ACHN (cell line): ENCODE data around the gene EN2.

ENCODE experiments used
- DNase-seq: peaks from one replicate; pipeline ENCODE4 v3.0.0-alpha.2; 2015
- in situ Hi-C: cut with HindIII; loops from 2 replicates; pipeline ENCODE4 v1.10.0; 2017; ENCODE audit warnings: low sequenced_read_pairs, low pct_ligation_motif_present, low pct_unique_long_range_greater_than_20kb

EN2 gene

DNA sequence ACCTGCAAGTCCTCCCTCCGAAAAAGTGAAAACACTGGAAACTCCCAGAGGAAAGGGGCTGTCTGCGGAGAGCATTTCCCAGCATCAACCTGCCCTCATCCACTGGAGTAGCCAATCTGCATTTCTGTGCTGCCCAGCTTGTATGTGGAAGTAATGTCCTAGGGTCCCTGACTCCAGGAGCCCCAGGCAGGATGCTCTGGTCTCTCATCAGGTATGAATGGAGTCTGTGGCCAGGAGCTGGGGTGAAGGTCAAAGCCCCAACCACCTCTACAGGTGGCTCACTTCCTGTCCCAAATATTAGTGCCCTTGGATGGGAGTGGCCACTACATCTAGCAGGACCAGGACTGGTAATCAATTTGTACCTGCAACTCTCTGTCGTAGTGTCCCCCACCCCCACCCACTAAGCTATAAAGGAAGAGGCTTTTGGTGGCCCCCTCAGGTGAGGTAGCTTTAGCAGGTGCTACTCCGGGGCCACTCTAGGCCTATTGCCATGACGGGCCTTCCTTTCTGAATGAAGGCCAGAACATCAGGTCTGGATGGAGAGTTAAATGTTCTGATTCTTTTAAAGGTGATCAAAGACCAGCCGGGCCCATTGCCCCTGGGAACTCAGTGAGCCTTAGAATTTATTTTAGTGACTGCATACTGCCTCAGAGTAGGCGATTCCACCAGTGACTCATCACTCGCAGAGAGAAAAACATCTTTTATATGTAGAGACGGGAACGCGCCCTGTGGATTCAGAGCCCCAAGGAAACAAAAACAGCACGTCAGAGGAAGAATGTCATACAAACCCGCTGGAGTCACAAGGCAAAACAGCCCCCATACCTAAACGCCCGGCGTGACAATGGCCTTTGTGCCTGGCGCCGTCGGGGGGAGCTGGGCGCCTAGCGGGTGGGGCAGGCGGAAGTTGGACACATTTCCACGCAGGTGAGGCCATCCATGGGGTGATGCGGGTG is 13.0 kb downstream of the EN2 start:
- in situ Hi-C loops, result no loop called here
- peak; percentile 60 for DNase-seq

DNA sequence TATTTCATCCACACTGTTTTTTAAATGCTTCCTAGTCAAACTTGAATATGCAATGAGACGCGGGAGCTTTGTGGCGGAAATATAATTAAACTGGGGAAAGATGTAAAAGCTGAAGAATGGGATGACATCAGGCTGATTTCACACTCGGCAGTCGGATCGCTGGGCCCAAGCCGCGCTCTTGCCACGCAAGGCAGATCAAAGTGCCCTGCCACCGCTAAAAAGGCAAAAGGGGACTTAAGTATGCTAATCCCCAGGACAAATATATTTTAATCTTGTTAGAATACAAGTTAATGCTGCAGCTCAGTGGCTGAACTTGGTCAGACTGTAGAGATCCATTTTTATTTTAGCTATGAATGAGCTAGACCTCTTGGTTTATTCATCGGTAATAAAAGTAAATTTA is 13.8 kb downstream of the EN2 start:
- in situ Hi-C loops, result no loop called here

DNA sequence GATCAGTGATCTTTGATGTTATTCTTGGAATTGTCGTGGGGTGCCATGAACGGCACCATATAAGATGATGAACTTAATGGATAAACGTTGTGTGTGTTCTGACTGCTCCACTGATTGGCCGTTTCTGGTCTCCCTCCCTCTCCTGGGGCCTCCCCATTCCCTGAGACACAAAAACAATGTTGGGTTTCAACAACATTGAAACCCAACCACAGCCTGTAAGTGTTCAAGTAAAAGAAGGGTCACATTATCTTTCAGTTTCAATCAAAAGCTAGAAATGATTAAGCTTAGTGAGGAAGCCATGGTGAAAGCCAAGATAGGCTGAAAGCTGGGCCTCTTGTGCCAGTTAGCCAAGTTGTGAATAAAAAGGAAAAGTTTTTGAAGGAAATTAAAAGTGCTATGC is 19.5 kb downstream of the EN2 start:
- no peak for DNase-seq
- in situ Hi-C loops, result no loop called here

More for the DNA sequence above, 13.8 kb downstream of the EN2 start:
- peak; percentile 66 for DNase-seq

DNA sequence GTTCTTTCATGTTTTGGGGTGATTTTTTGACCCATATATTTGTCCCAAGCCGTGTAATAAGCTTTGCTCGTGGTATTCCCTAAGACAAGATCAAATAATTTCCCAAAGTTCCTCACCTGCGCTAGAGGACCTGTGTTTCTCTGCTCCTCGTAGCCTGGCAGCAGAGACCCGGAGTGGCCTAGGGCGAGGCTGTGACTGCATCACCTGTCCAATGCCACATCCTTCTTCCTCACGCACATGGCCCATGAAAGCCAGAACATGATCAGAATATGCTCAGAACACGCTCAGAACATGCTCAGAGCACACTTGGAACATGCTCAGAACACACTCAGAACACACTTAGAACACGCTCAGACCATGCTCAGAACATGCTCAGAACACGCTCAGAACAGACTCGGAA is 23.8 kb downstream of the EN2 start:
- in situ Hi-C loops, result no loop called here
- no peak for DNase-seq

DNA sequence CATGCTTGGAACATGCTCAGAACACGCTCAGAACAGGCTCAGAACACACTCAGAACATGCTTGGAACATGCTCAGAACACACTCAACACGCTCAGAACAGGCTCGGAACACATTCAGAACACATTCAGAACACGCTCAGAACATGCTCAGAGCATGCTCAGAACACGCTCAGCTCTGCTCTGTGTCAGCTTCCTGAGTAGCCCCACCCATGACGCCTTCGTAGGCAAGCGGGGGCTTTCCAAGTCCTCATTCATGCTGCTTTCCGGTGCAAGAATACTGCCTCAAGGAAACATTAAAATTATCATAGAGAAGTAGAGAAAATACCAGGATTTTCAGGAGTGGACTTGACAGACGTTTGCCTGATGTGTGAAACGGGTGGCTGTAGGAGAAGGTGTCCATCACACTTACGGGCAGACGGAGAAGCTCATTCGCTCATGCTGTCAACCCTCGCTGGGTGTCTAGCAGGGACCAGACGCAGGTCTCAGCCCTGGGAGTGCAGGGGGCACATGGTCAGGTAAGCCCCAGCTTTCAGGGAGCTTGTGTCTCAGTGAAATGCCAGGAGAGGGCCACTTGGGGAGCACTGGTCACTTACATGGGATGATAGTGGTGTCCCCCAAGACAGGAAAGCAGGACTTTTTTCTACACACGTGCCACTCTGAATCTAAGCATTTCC is 24.7 kb downstream of the EN2 start:
- DNase-seq, result no peak
- in situ Hi-C loops, result no loop called here

DNA sequence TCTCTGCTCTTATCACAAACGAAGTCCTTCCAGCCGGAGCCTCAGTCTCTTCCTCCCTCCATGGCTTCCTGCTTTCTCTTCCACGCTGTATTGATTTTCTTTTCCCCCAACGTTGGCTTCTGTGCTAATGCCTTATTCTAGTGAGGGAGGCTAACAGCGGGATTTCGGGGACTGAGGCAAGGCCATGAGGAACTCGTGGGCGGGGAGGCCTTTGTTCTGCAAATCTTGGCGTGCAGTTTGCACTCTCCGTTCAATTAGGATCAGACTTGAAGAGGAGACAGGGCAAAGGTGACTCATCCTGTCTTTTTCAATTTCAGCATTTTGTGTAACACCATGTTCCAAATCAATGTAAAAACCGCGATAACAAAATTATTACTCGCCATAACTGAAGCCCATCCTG is 25.3 kb downstream of the EN2 start:
- DNase-seq, result no peak

DNA sequence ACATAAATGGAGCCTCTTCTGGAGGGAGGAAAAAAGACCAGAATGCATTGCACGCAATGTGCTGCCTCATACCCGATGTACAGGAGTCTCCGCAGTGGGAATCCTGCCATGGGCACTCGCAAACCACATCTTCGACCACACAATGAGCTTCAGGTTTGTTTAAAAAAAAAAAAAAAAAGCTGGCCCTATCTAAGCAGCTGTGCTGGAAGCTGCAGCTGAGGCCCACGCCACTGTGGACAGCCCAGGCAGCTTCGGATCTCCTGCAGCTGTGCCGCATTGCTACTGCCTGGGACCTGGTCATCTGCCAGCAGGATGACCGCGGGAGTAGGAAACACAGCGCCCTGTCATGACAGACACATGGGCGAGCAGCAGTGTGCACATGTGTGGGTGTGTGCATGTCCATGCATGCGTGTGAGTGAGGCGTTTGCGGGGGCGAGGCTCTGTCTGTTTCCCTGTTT is 26.0 kb downstream of the EN2 start:
- in situ Hi-C loops, result no loop called here
- DNase-seq, result no peak

More for the DNA sequence above, 25.3 kb downstream of the EN2 start:
- in situ Hi-C loops, result no loop called here

DNA sequence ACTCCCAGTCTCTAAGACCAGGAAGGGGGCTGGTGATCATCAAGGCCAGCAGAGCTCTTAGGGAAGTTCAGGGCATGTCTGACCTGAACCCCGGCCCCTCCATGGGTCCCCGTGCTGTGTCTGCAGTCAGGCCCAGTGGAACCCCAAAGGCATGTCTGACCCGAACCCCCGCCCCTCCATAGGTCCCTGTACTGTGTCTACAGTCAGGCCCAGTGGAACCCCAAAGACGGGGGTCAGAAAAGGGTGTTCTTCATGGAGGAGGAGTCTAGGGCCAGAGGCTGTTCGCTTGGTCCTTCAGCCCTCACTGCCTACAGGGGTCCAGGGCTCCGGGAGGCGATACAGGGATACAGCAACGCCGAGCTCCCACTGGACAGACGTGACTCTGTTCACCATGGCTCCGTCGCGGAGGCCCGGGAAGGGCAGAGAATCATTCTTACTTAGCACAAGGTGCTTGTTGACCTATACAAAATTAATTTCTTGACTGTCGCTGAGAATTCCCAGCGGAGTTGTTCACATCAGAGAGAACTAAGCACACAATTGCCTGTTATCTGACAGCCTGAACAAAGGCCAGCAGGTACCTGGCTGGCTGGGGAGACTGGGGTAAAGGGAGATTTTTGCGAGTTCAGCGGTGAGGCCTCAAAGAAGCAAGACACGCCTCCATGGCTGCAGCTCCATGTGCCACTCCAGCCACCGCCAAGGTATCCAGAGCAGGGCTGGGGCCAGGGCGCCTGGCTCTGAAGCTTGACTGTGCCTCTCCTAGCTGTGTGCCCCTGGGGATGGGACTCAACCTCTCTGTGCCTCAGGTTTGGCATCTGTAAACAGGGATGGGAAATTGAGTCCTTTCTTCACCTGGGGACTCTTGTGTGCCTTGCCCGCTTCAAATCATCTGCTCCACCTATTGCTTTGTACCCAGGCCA is 26.8 kb downstream of the EN2 start:
- in situ Hi-C loops, result no loop called here
- no peak for DNase-seq

DNA sequence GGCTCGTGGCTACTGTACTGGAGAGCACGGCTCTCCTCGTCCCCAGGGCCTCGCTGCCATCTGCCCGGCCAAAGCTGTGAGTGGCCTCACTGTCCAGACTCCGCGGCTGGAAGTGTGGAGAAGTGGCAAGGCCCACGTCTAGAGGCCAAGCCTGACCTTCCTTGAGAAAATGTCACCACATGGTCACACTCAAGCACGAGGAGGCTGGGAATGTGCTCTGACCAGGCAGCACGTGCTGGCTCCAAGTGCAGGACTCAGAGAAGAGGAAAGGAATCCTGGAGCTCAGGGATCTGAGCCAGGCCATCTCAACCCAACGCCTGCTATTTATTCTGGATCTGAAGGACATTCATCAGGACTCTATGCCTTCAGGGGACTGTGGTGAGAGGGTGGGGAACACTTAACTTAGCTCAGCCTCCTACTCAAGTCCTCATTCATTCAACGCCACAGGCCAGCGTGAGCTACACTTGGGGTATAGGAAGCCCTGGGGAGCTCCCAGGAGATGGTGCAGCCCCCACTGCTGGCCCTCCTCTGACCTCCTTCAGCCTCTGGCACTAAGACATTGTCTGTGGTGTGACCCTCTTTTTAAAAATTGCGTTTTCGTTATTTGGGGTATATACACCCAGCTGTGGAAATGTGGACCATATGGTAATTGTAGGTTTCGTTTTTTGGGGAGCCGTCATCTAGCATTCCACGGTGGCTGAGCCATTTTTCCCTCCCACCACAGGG is 29.0 kb downstream of the EN2 start:
- no peak for DNase-seq
- in situ Hi-C loops, result no loop called here

GRCh38 chr7:155487509-155488482 is 29.9 kb downstream of the EN2 start:
- in situ Hi-C loops, result no loop called here

DNA sequence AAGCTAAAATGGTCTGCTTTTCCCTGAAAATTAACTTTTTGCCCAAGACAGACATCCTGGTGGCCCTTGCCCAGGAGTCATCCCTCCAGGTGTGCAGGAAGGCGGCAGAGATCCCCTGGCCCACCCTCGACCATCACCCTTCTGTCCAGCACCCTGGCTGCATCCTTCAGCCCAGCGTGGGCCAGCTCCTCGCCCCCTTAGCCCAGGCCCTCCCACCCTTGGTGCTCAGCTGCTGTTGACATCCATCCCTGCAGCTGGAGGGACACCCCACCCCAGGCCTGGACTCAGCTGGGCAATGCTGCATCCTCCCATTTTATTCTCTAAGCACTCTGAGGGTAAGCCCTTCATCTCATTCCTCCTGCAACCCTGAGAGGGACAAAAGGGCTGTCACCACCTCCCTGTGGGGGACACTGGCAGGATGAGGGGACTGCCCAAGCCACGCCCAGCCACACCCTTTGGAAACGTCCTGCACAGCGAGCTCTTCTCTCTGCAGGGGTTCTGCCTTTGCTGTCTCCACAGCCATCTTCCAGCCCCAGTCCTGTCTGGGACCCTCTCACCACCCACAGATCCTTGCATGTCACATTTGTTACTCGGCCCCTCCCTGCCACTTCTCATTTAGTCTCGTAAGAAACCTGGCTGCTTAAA is 30.7 kb downstream of the EN2 start:
- DNase-seq, result no peak
- in situ Hi-C loops, result no loop called here

More at GRCh38 chr7:155487509-155488482, 29.9 kb downstream of the EN2 start:
- DNase-seq, result no peak

- DNase-seq, result no peak
- in situ Hi-C loops, result no loop called here
These were observed 31.4 kb downstream of the EN2 start for GRCh38 chr7:155489158-155489840.

DNA sequence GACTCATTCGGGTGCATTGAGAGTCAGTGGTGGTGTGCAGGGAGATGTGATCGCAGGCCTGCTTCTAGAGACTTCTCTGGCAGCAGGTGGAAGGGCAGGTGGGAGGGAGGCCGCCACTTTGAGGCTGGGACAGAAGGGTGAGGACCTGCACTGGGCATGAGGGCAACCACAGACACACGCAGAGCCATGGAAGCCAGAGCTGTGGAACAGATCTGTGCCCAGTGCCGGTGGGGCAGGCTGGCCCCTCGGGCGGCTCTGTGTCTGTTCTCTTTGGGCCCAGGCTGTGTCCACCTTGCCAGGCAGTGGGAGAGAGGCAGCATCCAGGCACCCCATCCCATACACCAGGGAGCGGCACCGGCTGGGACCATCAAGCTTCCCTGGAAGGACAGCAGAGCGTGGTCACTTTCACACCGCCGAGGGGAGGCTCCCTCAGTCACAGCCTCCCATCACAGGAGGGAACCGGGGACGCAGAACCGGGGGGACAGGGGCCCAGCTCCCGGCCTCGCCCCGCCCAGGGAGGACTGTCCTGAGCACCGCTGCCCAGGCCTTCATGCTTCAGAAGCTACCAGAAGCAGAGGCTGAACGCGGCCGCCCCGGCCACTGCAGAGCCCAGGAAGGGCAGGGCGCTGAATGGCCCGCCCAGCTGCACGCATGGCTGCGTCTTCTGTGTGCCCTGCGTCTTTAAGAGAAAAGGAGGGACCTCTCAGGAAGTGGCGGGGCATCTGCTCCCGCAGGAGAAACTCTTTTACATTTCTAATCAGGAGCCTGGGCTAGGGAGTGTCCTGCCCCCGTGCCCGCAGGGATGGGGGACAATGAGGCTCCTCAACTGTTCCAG is 32.1 kb downstream of the EN2 start:
- peak; percentile 44 for DNase-seq
- in situ Hi-C loops, result no loop called here

GRCh38 chr7:155490697-155491628 is 33.0 kb downstream of the EN2 start:
- in situ Hi-C loops, result no loop called here
- no peak for DNase-seq
